HuH-7 (cell line): Measurements from ENCODE around the gene SMARCB1.

Experiments
- DNase-seq: peaks from one replicate; pipeline ENCODE4 v3.0.0; 2011; ENCODE audit warnings: low spot score

SMARCB1 gene

DNA sequence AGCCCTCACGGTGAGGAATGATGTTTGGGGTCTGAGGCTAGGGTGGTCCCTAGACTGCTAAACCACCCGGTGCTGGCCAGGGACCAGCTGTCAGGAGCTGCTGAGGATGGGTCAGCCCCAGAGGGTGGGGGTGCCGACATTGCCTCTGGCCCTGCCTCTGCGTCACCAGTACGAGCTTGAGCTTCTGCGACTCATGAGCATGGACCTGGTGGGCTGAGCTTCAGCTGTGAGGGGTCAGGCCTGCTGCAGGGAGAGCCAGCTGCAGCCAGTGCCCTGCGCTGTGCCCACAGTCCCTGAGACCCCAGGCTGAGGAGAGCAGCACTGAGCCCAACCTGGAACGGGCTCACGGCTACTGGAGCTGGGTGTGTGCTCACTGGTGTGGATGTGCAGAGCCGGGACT lies 45.0 kb downstream of the SMARCB1 start:
- no peak for DNase-seq

DNA sequence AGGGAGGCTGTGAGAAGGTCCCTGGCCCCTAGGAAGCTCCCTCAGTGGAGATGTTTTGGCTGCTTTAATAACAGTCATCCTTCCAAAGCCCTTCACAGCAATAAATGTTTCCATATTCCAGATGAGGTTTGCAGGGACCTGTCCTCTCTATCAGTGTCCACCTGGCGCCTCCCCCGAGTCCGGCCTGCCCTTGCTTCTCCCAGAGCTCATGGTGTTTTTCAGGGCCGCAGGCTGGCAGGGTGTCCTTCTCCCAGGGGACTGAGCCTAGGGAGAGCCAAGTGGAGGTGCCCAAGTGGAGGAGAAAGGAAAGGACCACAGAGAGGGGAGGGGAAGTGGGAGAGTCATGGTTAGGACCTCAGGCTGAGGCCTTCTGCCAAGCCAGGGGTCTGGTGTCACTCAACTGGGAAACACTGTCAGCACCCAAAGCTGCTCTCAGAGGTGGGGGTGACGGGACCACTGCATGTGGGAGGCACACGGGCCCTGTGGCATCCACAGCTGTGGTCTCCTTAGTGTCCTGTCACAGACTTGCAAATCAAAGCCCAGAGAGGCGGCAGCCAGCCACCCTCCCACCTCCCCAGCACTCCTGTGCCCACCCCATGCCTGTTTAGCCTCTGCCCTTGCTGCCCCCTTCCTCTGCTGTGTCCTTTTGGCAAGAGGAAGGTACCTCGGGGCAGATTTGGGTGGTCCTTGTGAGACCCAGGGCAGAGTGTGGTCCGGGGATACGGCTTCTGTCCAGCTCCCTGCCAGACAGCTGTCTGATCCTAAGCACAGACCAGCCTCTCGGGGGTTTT lies 45.7 kb downstream of the SMARCB1 start:
- DNase-seq: no peak

DNA sequence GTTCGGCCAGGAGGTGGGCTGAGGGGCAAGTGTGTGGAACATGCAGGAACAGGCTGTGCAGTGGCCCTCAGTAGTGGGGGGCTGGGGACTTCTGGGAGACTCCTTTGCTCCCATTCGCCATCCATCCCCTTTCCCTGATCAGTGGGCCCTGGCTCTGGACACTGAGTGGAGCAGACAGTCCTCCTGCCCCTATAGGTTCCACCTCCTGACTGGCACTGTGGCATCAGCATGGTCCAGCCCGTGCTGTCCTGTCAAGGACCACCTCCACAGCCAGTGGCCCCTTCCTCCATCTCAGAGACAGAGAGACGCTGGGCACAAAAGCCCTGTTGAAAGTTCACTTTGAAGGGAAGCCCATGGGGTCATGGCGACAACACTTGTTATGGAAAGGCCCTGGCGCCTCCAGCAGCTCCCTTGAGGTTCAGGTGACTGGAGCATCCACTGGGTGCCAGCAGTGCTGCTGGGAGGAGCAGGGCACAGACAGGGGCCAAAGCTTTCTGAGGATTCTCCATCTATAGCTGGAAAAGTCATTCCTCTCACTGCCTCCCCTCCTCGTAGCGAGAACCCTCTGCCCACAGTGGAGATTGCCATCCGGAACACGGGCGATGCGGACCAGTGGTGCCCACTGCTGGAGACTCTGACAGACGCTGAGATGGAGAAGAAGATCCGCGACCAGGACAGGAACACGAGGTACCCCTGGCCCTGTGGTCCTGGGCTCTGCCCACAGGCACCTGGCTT lies 46.4 kb downstream of the SMARCB1 start:
- no peak for DNase-seq

DNA sequence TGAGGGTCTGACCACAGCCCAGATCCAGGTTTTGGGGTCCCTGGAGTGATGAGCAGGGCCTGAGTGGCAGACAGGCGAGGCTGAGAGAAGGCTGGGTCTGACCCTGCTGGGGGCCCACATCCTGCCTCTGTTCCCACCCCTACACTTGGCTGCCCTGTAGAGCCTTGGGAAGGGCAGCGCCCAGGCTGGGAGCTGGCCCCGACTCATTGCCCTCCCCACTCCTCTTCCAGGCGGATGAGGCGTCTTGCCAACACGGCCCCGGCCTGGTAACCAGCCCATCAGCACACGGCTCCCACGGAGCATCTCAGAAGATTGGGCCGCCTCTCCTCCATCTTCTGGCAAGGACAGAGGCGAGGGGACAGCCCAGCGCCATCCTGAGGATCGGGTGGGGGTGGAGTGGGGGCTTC lies 47.1 kb downstream of the SMARCB1 start:
- DNase-seq: no peak

DNA sequence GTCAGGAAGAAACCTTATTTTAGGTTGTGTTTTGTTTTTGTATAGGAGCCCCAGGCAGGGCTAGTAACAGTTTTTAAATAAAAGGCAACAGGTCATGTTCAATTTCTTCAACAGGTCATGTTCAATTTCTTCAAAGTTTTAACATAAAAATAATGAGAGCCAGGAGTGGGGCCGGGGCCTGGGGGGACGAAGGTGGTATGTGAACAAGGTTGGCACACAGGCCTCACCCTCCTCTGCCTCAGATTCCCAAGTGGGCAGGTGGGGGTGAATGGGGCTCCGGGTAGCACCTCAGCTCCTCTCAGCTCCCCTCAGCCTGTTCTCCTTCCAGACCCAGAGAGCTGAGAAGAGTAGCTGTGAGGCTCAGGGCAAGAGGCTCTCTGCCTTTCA lies 47.6 kb downstream of the SMARCB1 start:
- DNase-seq: no peak

DNA sequence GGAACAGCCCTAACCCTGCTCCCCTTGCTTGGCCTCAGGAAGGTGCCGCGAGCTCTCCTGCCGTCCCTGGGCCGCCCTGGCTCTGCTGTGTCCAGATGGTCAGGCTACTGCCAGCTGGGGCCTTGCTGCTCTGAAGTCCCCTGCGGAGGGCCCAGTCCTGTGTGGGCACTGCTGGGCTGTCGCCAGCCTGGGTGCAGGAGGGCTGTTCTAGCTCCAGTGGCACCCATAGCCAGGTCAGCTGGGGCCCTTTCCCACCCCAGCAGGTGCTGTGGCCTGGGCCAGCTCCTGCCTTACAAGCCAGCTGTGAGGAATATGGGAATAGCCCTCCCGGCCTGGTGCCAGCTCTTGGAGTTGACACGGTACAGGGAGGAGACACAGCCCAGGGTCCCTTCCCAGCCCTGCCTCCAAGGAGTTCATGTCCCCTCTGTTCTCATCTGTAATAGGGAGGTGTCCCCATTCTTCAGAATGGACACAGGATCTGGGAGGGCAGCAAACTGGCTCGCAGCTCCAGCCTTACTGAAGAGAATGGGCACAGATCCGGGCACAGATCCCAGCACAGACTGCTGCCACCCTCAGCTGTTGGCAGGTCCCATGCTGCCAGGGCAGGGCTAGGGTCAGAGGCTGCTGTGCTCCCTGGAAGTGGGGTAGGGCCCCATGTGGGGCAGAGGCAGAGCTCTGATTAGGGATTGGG lies 48.2 kb downstream of the SMARCB1 start:
- DNase-seq: no peak

DNA sequence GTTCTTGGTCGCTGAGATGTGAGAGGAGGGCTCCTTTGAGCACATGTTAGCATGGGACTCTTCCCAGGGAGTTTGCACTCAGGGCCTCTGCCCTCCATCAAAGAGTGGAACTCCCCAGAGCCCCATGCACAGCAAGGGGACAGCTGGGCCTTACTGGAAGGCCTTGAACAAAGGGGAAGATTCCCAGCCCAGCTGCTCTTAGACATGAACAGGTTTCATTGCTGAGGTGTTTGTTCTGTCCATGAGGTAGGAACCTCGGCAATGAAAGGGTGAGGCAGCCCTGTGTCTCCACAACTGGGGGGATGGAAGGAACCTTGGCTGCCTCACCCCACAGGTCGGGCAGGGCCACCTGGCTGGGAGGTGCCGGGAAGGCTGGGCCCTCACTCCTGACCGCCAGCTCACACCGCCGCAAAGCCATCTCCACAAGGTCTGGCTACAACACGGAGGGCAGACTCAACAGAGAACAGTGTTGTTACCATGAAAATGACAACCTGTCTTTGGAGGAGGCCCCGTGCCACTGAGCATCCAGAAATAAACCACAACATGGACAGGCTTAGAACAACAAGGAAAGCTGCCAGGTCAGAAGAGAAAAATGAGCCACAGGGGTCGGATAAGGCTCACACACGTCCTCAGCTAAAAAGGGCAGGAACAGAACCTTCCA lies 48.8 kb downstream of the SMARCB1 start:
- no peak for DNase-seq

DNA sequence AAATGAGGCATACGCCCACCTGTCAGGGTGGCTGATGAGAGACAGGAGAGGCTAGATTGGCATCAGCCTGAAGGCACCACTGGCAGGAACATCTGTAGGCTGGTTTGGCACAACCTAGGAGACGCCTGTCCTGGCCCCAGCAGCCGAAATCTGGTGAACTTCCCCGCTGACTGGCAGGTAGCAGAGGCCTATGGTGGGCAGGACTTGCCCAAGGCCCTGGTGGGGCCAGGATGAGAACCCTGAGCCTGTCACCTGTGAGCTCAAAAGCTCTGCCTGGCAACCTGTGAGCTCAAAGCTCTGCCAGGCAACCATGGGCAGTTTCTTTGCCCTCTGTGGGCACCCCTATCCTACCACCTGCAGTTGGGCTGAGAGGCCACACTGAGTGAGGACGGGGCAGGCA lies 49.5 kb downstream of the SMARCB1 start:
- DNase-seq: no peak

DNA sequence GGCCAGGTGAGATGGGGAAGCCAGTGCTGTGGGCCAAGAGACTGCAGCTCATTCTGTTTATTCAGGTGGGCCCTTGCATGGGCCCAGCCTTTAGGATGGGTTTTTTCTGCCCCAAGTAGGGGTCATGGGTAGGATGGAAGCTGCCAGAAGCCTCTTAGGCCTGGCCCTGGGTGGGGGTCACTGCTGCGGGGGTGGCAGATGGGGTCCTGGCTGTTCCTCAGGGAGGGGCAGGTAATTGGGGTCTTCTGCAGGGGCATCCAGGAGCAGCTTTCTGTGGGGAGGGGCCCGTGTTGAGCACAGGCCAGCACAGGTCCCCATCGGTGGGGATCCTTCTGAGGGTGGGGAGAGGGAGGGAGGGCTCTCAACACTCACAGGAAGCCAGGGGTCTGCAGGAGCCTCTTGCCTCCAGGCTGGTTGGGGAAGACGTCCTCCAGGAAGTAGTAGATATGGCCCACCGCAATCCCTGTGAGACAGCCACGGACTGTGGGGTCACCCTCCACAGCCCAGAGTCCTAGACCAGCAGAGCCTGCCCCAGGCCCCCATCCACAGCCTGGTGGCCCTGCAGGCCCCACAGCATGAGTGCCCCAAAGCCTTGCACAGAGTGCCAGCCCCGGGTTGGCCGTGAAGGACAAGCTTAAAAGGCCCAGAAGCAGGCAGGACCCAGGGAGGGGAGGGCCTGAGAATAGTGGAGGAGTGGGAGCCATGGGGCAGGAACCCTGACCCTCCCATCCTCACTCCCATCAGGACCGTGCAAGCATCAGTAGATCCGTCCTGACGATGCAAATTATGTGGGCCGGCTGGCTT lies 50.1 kb downstream of the SMARCB1 start:
- no peak for DNase-seq

DNA sequence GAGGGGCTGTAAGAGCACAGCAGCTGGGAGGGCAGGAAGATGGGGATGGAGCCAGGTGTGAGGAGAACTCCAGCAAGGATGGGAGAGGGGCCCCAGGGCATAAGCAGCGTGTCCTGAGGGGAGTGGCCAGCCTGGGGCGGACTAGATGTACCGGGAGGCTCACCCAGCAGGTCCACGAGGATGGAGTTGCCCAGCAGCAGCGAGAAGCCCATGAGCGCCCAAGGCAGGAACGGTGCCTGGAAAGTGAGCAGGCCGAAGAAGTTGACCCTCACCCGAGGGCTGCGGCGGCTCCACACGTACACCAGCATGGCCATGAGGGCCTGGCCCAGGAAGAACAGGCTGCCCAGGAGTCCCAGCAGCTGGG lies 50.7 kb downstream of the SMARCB1 start:
- DNase-seq: no peak

DNA sequence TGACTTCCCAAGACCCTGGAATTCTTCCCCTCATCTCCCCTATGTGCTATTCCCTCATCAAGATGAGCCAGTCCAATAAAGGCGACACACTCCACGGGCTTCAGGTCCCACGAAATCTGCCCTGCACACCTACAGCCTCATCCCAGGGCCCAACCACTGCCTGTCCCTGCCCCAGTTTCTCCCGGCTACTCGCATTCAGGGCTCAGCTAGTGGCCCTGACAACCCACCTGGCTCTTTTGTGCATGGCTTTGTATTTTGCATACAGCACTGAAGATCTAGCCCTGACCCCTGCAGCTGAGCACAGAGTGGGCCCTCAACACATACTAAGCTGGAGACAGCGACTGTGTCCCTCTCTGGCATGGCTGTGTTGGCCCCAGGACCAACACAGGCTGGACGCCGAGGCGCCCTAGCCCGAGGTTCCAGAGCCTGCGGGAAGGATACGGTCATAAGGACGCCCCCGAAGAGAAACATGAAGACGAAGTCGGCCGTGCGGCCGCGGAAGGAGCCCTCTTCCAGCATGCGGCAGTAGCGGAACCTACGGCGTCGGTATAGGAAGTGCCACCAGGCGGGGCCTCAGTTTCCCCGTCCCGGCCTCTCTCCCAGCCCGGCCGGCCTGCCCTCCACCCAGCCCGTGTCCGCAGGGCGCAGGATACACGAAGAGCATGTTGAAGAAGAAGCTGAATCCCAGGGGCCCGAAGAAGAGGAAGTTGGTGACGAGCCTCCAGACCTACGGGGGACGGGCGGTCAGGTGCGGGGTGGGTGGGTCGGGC lies 51.3 kb downstream of the SMARCB1 start:
- DNase-seq: no peak

DNA sequence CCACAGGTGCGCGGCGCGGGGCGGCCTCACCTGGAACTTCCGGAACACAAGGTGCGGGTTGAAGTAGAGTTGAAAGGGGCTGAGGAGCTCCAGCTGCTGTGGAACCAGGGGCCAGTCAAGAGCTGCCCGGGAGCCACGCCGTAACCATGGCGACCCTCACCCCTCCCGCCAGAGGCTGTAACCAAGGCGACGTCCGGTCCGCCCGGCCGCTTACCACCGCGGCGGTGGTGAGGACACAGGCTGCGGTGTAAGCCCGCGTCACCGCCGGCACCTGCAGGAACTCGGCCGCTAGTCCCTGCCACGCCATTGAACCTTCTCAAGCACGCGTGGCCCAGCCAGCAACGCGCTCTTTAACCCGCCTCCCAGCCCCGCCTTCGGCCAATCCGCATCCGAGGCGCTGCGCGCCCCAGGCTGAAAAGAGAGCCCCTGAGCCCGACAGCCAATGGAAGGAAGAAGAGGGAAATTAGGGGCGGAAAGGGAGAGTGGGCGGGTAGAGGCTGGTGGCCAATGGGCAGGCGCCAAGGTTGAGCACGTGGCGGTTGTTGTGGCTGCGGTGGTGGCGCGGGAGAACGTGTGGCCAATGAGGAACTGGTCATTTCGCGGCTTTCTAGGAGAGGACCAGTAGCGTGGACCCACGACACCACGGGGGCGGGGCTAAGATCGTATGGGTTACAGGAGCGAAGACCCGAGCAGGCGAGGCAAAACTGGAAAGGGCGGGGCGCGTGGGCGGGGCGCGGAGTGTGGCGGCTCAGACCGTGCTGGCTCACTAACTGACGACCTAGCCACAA lies 52.1 kb downstream of the SMARCB1 start, which contains the start of gene DERL3:
Gene DERL3, minus strand, starts transcription at position 326 of the 788 bp plus-strand sequence. Its CDS starts 19 bp downstream, at position 307.
- no peak for DNase-seq

DNA sequence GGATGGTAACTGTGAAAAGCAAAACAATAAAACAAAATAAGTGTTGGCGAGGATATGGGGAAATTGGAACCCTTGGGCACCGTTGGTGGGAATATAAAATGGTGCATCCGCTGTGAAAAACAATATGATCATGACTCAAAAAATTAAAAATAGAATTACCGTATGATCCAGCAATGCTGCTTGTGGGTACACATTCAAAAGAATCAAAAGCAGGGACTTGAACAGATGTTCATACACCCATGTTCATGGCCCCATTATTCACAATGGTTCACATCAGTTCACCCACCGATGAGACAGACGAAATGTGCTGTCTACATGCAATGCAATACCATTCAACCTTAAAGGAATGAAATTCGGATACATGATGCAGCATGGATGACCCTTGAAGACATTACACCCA lies 53.3 kb downstream of the SMARCB1 start:
- no peak for DNase-seq

DNA sequence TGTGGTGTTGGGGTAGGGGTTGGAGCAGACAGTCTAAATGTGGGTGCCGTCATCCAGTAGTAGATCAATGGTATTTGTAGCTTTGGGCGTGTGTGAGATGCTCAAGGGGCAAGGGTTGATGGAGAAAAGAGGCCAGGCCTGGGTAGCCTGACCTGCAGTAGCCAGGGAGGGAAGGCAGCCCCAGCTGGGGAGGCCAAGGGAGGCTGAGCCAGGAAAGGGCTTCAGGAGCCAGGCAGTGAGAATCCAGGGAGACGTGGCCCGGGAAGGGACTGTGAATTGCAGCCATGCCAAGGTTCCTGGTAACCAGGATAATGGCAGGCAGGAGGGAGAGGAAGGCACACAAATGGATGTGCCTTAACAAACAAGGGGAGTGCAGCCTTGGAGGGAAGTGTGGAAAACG lies 54.5 kb downstream of the SMARCB1 start:
- no peak for DNase-seq

DNA sequence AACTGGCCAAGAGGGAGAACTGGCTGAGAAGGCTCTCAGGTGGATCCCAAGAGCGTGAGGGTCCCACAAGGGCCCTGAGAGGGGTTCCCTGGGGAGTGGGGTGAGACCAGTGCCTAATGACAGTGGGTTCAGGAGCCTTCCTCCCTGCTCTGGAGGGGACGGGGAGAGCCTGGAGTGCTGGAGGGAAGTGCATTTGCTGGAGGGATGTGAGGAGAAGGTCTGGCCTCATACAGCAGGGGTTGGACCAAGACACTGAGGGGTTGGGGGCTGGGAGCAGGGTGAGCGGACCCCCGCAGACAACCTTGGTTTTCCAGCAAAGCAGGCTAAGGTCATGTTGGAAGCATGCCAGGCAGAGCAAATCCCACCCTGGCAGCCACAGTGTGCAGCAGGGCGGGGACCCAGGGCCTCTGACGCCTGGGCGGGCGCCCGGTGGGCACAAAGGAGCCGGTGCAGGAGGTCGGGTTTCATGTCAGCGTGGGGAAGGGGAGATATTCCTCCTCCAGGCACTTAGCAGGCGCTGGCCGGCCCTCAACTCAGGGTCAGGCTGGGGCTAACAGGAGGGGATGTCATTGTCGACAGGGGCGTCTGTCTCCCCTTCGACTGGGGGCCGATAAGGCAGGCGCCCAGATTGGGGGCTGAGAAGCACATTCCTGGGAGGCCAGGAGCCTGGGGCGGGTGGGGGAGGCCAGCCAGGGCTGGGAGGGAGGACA lies 55.1 kb downstream of the SMARCB1 start:
- no peak for DNase-seq

DNA sequence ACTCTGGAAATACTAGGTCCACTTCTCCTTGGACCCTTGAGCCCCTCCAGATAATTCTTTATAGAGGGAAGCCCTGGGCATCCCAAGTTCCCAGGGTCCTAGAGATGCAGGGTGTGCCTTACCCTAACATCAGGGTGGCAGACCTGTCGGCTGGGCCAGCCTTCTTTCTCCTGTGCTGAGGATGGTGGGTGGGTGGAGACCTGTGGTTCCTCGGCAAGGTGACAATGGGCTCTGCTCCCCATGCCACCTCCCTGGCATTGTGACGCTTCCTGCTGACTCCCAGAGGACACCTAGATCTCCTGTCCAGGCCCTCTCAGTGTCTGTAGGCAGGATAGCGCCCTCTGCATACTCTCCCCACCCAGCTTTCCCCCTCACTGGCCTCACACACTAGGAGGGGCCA lies 55.8 kb downstream of the SMARCB1 start:
- no peak for DNase-seq

DNA sequence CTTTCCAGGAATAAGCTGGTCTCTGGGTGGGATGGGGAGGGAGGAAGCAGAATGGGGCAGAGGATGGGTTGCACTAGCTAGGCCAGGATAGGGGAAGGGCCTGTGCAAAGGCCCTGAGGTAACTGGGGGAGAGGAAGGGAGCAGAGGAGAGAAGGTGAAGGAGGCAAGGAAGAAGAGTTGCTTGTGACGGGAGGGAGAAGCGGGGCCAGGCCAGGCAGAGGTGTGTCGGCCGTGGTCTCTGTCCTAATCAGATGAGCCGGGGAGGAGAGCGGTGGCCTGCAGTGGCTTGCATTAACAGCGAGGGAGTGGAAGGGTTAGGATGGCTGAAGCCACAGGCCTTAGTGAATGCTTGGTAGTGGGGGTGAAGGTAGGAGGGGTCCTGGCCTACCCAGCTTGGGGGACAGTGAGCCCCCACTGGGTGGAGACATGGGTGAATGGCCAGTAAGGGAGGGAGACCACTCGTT lies 58.0 kb downstream of the SMARCB1 start:
- DNase-seq: no peak

DNA sequence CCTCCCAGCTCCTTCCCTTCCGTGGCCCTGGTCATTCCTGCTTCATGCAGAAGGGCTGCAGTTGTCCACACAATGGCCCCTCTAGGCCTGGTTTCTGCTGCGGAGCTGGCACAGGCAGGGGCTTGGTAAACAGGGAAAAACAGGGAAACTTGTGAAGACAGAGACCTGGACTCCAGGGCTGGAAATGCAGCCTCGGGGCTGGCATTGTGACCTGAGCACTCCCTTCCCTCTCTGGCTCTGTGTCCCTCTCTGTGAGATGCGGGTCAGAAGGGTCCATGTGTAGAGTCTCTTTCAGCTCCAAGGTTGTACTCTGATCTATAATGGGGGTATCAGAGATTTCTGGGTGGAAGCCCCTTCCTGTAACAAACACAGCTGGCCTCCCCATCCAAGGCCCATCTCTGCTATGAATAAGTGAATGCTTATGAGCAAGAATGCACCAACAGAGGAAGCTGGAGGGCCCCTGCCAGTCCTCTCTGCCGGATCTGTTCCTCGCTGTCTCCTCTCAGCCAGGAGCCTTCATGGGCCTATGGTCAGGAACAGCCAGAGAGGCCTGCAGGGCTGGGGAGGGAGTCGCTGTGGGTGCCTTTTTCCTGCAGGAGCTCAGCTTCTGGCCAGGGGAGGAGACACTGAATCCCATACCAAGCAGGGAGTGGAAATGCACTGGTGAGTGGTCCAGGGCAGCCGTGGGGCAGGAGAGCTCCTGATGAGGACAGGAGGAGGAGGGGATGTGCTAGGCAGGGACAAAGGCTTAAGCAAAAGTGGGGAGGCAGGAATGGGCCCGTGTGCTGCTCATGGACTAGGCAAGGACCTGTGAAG lies 58.7 kb downstream of the SMARCB1 start:
- no peak for DNase-seq
